H1 (cell line): ENCODE measurements around the gene DGKI. TPM values are rescaled to one million over a fixed set of nuclear protein-coding genes. Genes with fewer than 3 reads are reported as not detected.

Experiments used
- CTCF ChIA-PET: fragments of 300-600 bp; sonication (Branson Sonifier 250); formaldehyde crosslinking; loops from one replicate; lab custom pipeline; 2021; ENCODE audit not compliant: partially characterized antibody; lab: Charles Lee
- POLR2A ChIA-PET: fragments of 300-600 bp; sonication (Branson Sonifier 250); formaldehyde crosslinking; loops from one replicate; lab custom pipeline; 2021; ENCODE audit warnings: inconsistent platforms; ENCODE audit not compliant: partially characterized antibody; lab: Charles Lee
- DNase-seq, 2 experiments: peaks; one replicate each; pipeline versions ENCODE4 v3.0.0 to v3.0.0-alpha.2; 2010 to 2022; ENCODE audit warnings: low spot score in 2 of 2, low read depth in 1 of 2, mixed read lengths in 1 of 2
- FAIRE-seq: peaks from 2 replicates; lab custom pipeline; 2011; peaks lifted over from hg19 to GRCh38; lab: Jason Lieb, UNC
- H2AFZ ChIP-seq: 2 replicates; pipeline ENCODE4 v1.8.1; 2012; ENCODE audit warnings: low read length, inconsistent platforms
- H2AK5ac ChIP-seq: 2 replicates; pipeline ENCODE4 v1.6.1; 2013; ENCODE audit warnings: low read depth, low read length
- H2BK120ac ChIP-seq: replicated peaks from 2 replicates; pipeline ENCODE3; 2013; ENCODE audit warnings: low read depth, low read length, inconsistent platforms
- H2BK12ac ChIP-seq: 2 replicates; pipeline ENCODE4 v1.6.1; 2013; ENCODE audit warnings: low read depth, low read length
- H2BK15ac ChIP-seq: 2 replicates; pipeline ENCODE4 v1.6.1; 2013; ENCODE audit warnings: low read length
- H2BK20ac ChIP-seq: 2 replicates; pipeline ENCODE4 v1.6.1; 2013; ENCODE audit warnings: low read length
- H2BK5ac ChIP-seq: 2 replicates; pipeline ENCODE4 v1.6.1; 2013; ENCODE audit warnings: low read depth, low read length
- H3K14ac ChIP-seq: 2 replicates; pipeline ENCODE4 v1.6.1; 2013; ENCODE audit warnings: inconsistent platforms; ENCODE audit not compliant: insufficient read length
- H3K18ac ChIP-seq: 2 replicates; pipeline ENCODE4 v1.6.1; 2013; ENCODE audit warnings: low read length; ENCODE audit errors: extremely low read depth
- H3K23ac ChIP-seq: 2 replicates; pipeline ENCODE4 v1.6.1; 2013; ENCODE audit warnings: inconsistent platforms; ENCODE audit not compliant: insufficient read length
- H3K23me2 ChIP-seq: 2 replicates; pipeline ENCODE4 v1.6.1; 2013; ENCODE audit warnings: low read depth, low read length
- H3K27ac ChIP-seq: 2 replicates; pipeline ENCODE4 v1.6.1; 2011; ENCODE audit warnings: low read depth, low read length, inconsistent platforms
- H3K27me3 ChIP-seq, 4 experiments: replicated peaks in 1 of 4; 1 replicate in 1 of 4; 2 replicates in 3 of 4; pipeline versions ENCODE4 v1.6.1 to v1.8.1; 2011 to 2013; ENCODE audit warnings: low read length in 3 of 4, mild to moderate bottlenecking in 3 of 4, inconsistent platforms in 2 of 4, mixed read lengths in 2 of 4, moderate library complexity in 1 of 4; ENCODE audit not compliant: control insufficient read depth in 3 of 4, insufficient read depth in 3 of 4; ENCODE audit errors: extremely low read depth in 1 of 4
- H3K36me3 ChIP-seq, 4 experiments: 2 replicates each; pipeline versions ENCODE4 v1.6.1 to v1.8.1; 2011 to 2013; ENCODE audit warnings: mild to moderate bottlenecking in 4 of 4, low read length in 3 of 4, moderate library complexity in 2 of 4, control low read depth in 1 of 4, inconsistent platforms in 1 of 4; ENCODE audit not compliant: insufficient read depth in 4 of 4, control insufficient read depth in 2 of 4
- H3K4ac ChIP-seq: replicated peaks from 2 replicates; pipeline ENCODE3; 2013; ENCODE audit warnings: low read length, low read depth, mixed read lengths, inconsistent platforms; ENCODE audit not compliant: insufficient read length
- H3K4me1 ChIP-seq, 4 experiments: replicated peaks in 1 of 4; 1 replicate in 1 of 4; 2 replicates in 3 of 4; pipeline versions ENCODE4 v1.6.1 to v1.8.1; 2011 to 2013; ENCODE audit warnings: low read length in 3 of 4, inconsistent platforms in 2 of 4, mixed read lengths in 1 of 4; ENCODE audit not compliant: insufficient read depth in 4 of 4, control insufficient read depth in 3 of 4
- H3K4me2 ChIP-seq, 2 experiments: 2 replicates each; pipeline versions ENCODE4 v1.6.1 to v1.8.1; 2011 to 2013; ENCODE audit warnings: low read depth in 2 of 2, low read length in 2 of 2, control low read depth in 1 of 2, inconsistent platforms in 1 of 2, mild to moderate bottlenecking in 1 of 2; ENCODE audit not compliant: insufficient read depth in 1 of 2
- H3K4me3 ChIP-seq, 4 experiments: fragments of 200-600, 300-600 bp in 1 of 4; sonication (generic), shearing (Covaris generic), sonication (Bioruptor Twin) in 1 of 4; 2 replicates each; pipeline versions ENCODE4 v1.5.1 to v1.8.1; 2011 to 2016; ENCODE audit warnings: low read length in 4 of 4, low read depth in 3 of 4, control low read depth in 2 of 4, inconsistent platforms in 2 of 4, mild to moderate bottlenecking in 2 of 4, mixed read lengths in 1 of 4, moderate library complexity in 1 of 4; ENCODE audit not compliant: insufficient read depth in 2 of 4; ENCODE audit errors: extremely low read depth in 1 of 4
- H3K56ac ChIP-seq: replicated peaks from 2 replicates; pipeline ENCODE3; 2013; ENCODE audit warnings: low read depth, mild to moderate bottlenecking, mixed read lengths, low read length, inconsistent platforms; ENCODE audit not compliant: insufficient read length
- H3K79me1 ChIP-seq: 2 replicates; pipeline ENCODE4 v1.6.1; 2013; ENCODE audit warnings: low read depth, low read length, control low read depth
- H3K79me2 ChIP-seq, 2 experiments: 2 replicates each; pipeline versions ENCODE4 v1.6.1 to v1.8.1; 2012 to 2013; ENCODE audit warnings: low read length in 2 of 2, mild to moderate bottlenecking in 2 of 2, inconsistent platforms in 1 of 2; ENCODE audit not compliant: insufficient read depth in 2 of 2, control insufficient read depth in 1 of 2
- H3K9ac ChIP-seq, 4 experiments: replicated peaks in 1 of 4; 1 replicate in 1 of 4; 2 replicates in 3 of 4; pipeline versions ENCODE4 v1.6.1 to v1.8.1; 2011 to 2013; ENCODE audit warnings: low read depth in 3 of 4, low read length in 3 of 4, control low read depth in 2 of 4, mild to moderate bottlenecking in 2 of 4, moderate library complexity in 2 of 4, inconsistent platforms in 1 of 4; ENCODE audit errors: extremely low read depth in 1 of 4
- H3K9me3 ChIP-seq, 2 experiments: 2 replicates each; pipeline versions ENCODE4 v1.6.1 to v1.8.1; 2012 to 2013; ENCODE audit warnings: mild to moderate bottlenecking in 2 of 2, moderate library complexity in 2 of 2, control low read depth in 1 of 2, inconsistent platforms in 1 of 2, low read depth in 1 of 2, low read length in 1 of 2, mixed read lengths in 1 of 2; ENCODE audit not compliant: insufficient read depth in 2 of 2
- H4K20me1 ChIP-seq, 2 experiments: replicated peaks in 1 of 2; 2 replicates each; pipeline versions ENCODE3 to v1.8.1; 2011 to 2013; ENCODE audit warnings: inconsistent platforms in 2 of 2, low read length in 2 of 2, mild to moderate bottlenecking in 1 of 2; ENCODE audit not compliant: insufficient read depth in 2 of 2, control insufficient read depth in 1 of 2
- H4K5ac ChIP-seq: 2 replicates; pipeline ENCODE4 v1.6.1; 2013; ENCODE audit warnings: low read length, low read depth, mixed read lengths, inconsistent platforms; ENCODE audit not compliant: insufficient read length
- H4K8ac ChIP-seq: 2 replicates; pipeline ENCODE4 v1.8.0; 2013; ENCODE audit warnings: mild to moderate bottlenecking, moderate library complexity, low read length, inconsistent platforms; ENCODE audit not compliant: insufficient read depth; ENCODE audit errors: extremely low read depth
- H4K91ac ChIP-seq: replicated peaks from 2 replicates; pipeline ENCODE3; 2013; ENCODE audit warnings: low read length, mixed read lengths, inconsistent platforms; ENCODE audit not compliant: insufficient read length
- ASH2L ChIP-seq: fragments of 200-600, 300-600 bp; sonication (generic); IDR thresholded peaks from one replicate; pipeline ENCODE4 v1.7.1; 2017; ENCODE audit warnings: low read length
- EGR1 ChIP-seq: IDR thresholded peaks from 2 replicates; pipeline ENCODE4 v1.6.1; 2011; ENCODE audit warnings: low read depth, low read length, borderline replicate concordance
- FOSL1 ChIP-seq: IDR thresholded peaks from 2 replicates; pipeline ENCODE4 v1.6.1; 2011; ENCODE audit warnings: mild to moderate bottlenecking, low read depth, low read length, moderate library complexity; ENCODE audit not compliant: insufficient read depth
- GTF2F1 ChIP-seq: IDR thresholded peaks from 2 replicates; pipeline ENCODE4 v1.6.1; 2012; ENCODE audit warnings: low read depth, low read length, improper control_type of control experiment, borderline replicate concordance
- HDAC2 ChIP-seq, 2 experiments: fragments of 300-600 bp in 1 of 2; sonication (generic) in 1 of 2; IDR thresholded peaks; 2 replicates each; pipeline ENCODE4 v1.6.1; 2011 to 2012; ENCODE audit warnings: low read depth in 2 of 2, low read length in 2 of 2, mild to moderate bottlenecking in 2 of 2, moderate library complexity in 2 of 2, borderline replicate concordance in 1 of 2, inconsistent platforms in 1 of 2
- PHF8 ChIP-seq: fragments of 200-600 bp; sonication (generic); conservative IDR thresholded peaks from 2 replicates; pipeline ENCODE4 v1.7.1; 2012; ENCODE audit warnings: low read depth, mild to moderate bottlenecking, inconsistent platforms, low read length, moderate library complexity
- SP2 ChIP-seq: IDR thresholded peaks from 2 replicates; pipeline ENCODE4 v1.6.1; 2012; ENCODE audit warnings: mild to moderate bottlenecking, low read length, inconsistent platforms
- TAF7 ChIP-seq: optimal IDR thresholded peaks from 2 replicates; pipeline ENCODE3; 2011; ENCODE audit warnings: low read depth, mild to moderate bottlenecking, inconsistent platforms, low read length, moderate library complexity, borderline replicate concordance
- WGBS, 2 experiments: shearing (Covaris generic) in 1 of 2; methylation state at CpG; one replicate each; pipeline versions ENCODE4 v1.1.6 to v1.1.7; 2013 to 2015; ENCODE audit warnings: low lambda C conversion rate in 2 of 2, mixed read lengths in 2 of 2, inconsistent platforms in 1 of 2, low coverage in 1 of 2, missing lambda C conversion rate in 1 of 2; ENCODE audit not compliant: insufficient replicate concordance in 2 of 2, insufficient coverage in 1 of 2, insufficient read length in 1 of 2; ENCODE audit errors: extremely low coverage in 1 of 2, missing lambda C conversion rate in 1 of 2; 5-methylcytosine and 5-hydroxymethylcytosine counted together
- polyA plus RNA-seq, 7 experiments: library from polyadenylated mRNA; depleted of rRNA in 3 of 7; stranded (reverse) in 5 of 7; unstranded in 2 of 7; fragments of >200 nt in 5 of 7; fragments of 200-250 nt in 2 of 7; gene quantifications; 1 replicate in 5 of 7; 2 replicates in 1 of 7; 4 replicates in 1 of 7; pipeline versions ENCODE4 v1.2.1 to v1.2.3, GENCODE V29; 2011 to 2013; ENCODE audit warnings: missing spikeins in 2 of 7, mixed read lengths in 2 of 7
- total RNA-seq: library from RNA; stranded (reverse); fragmentation: NEBNext Ultra II Directional; extraction: Animal tissue kit (Norgen Biotek cat#: 25700); gene quantifications from 2 replicates; pipeline ENCODE4 v1.2.1, GENCODE V29; 2021
- TF ChIP-seq, protein P1 (sequence below): IDR thresholded peaks from 2 replicates; pipeline ENCODE4 v1.6.1; 2011; ENCODE audit warnings: low read depth, mild to moderate bottlenecking, low read length; ENCODE audit not compliant: insufficient read depth

Gene DGKI
- total and polyA plus RNA-seq, 2 of the 8 experiments (the other 6 are each of a cell fraction or from before 2014, with no cell fraction given), result 0.20 to 0.71 TPM

DNA sequence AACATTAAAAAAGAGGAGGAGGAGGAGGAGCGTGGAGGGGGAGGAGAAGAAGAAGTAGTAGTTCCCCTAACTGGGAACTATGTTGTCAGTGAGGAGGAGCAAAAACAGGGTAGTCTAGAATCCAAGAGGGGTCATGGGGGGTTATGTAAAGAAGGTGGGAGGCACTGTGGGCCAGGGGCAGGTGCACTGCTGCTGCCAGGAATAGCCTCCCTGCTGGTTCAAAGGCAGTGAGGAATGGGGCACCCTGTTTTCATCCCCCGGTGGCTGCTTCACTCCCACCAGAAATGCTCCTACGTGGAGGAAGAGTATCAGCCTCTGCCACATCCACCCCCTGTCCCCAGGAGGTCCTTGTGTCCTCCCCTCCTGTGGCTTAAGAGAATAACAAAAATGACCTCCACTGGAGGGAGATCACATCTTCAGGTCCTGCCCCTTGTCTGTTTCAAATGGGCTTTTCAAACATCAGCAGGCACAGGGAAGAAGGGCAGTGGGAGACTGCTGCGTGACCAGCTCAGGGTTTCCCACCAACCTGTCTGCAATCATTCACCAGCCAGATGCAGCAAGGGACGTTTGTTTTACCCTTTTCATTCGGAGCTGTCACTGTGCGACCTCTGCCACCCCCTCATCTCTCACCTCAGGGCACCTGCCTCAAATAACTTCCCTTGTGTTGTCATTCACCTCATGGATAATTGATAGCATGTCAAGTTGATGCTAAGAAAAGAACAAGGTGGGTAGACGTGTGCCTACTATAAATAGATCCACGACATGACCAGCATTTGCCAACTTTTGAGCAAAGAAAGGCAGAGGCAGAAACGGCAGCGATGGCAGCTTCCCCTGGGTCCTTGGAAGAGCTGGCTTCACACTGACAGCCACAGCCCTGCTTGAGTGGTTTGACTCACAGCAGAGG is 92.6 kb downstream of the DGKI start:
- Histone ChIP-seq H2BK20ac (peak overlapping the region; percentile 55; the same call in 1 of the 2 replicates), H2BK120ac (no peak overlapping the region), H4K8ac (no peak overlapping the region), H2AK5ac (no peak overlapping the region), H3K79me1 (no peaks in the 10 kb centered on the region), H3K36me3 (no peaks in the 10 kb centered on the region), H3K23ac (no peak overlapping the region), H3K18ac (peak overlapping the region; percentile 89), H2BK5ac (peak overlapping the region; percentile 55; the same call in 1 of the 2 replicates), H4K91ac (peak overlapping the region; percentile 50), H2BK15ac (peak overlapping the region; percentile 83; the same call in 1 of the 2 replicates), H3K79me2 (no peaks in the 10 kb centered on the region), H4K20me1 (no peaks in the 10 kb centered on the region), H3K4me2 (peak overlapping the region; percentile 45), H2AFZ (peak overlapping the region; percentile 12; the same call in 1 of the 2 replicates), H4K5ac (no peak overlapping the region), H3K4ac (no peak overlapping the region), H2BK12ac (peak overlapping the region; percentile 82; the same call in 1 of the 2 replicates), H3K27ac (0 out of 2 replicates have a peak overlapping the region, but pooled peaks have one; percentile 9), H3K9ac (no peak overlapping the region), H3K27me3 (no peaks in the 10 kb centered on the region), H3K4me1 (peaks cover 4 to 14% (median 12%) of the 10 kb centered on the region in 4 experiments), H3K9me3 (no peaks in the 10 kb centered on the region), H3K4me3 (peak overlapping the region in 1 of 4 experiments; percentile 5; a peak in 1 of 8 replicates), H3K14ac (no peak overlapping the region), H3K23me2 (no peaks in the 10 kb centered on the region; the same call in 1 of the 2 replicates), H3K56ac (no peak overlapping the region)
- ChIA-PET POLR2A (no interaction called here), CTCF (interaction anchor here (2.5 kb wide), 1 partner anchor 98 kb away, joined by 8 read pairs; no protein-coding TSS in a partner anchor)
- FAIRE-seq, result no peak
- TF ChIP-seq EGR1, result 0 out of 2 replicates have a peak, but pooled peaks have one; percentile 5
- TF ChIP-seq HDAC2 (IDR thresholded peaks at IDR 0.05; ENCODE audit: borderline replicate concordance in 1 of 2, low read depth in 2 of 2, low read length in 2 of 2), result 0 out of 4 replicates have a peak, but pooled peaks of 1 of the 2 experiments have one; percentile 15
- peak; percentile 18 for TF ChIP-seq ASH2L
- TF ChIP-seq, protein P1, sequence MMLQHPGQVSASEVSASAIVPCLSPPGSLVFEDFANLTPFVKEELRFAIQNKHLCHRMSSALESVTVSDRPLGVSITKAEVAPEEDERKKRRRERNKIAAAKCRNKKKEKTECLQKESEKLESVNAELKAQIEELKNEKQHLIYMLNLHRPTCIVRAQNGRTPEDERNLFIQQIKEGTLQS, result no peak
- peak; percentile 11 for TF ChIP-seq TAF7
- no peak for TF ChIP-seq SP2
- TF ChIP-seq PHF8, result no peak
- TF ChIP-seq GTF2F1, result no peak
- TF ChIP-seq FOSL1, result 0 out of 2 replicates have a peak, but pooled peaks have one; percentile 49
- no peak for DNase-seq
- 47% methylated on average over 11 of the region's 11 CpGs; no CpG with 5 or more reads in 1 of the 2 experiments for WGBS, 2 experiments
